ENCODE results near the gene CCDC136.

DNA sequence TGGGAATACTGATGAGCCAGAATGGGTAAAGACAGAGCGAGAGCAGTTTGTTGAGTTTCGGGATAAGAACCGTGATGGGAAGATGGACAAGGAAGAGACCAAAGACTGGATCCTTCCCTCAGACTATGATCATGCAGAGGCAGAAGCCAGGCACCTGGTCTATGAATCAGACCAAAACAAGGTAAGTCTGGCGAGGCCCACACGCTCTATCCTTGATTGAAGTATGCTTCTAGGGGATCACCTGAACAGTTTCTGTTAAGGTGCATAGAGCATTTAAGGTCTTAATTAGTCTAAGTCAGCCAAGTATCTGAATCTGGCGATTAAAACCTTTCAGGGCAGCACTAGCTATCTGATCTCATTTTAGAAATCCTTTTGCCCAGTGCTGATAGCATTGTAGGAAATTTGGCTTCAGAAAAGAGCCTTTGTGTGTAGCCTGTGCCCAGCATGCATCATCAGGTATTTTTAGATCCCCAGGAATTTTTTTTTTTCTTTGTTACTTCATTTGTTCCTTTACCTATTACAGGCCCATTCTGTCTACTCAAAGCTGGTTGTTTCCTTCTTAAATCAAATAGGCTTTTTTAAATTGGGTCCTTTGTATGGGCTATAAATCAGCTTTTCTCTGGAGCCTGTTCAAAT, 24.2 kb upstream of the CCDC136 start:
- TF ChIP-seq, protein P1, sequence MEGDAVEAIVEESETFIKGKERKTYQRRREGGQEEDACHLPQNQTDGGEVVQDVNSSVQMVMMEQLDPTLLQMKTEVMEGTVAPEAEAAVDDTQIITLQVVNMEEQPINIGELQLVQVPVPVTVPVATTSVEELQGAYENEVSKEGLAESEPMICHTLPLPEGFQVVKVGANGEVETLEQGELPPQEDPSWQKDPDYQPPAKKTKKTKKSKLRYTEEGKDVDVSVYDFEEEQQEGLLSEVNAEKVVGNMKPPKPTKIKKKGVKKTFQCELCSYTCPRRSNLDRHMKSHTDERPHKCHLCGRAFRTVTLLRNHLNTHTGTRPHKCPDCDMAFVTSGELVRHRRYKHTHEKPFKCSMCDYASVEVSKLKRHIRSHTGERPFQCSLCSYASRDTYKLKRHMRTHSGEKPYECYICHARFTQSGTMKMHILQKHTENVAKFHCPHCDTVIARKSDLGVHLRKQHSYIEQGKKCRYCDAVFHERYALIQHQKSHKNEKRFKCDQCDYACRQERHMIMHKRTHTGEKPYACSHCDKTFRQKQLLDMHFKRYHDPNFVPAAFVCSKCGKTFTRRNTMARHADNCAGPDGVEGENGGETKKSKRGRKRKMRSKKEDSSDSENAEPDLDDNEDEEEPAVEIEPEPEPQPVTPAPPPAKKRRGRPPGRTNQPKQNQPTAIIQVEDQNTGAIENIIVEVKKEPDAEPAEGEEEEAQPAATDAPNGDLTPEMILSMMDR (IDR thresholded peaks at IDR 0.05) = no peak
- peak in 1 of 2 donors; percentile 7 for TF ChIP-seq POLR2AphosphoS5 (IDR thresholded peaks at IDR 0.05)

All from esophagus muscularis mucosa (tissue), 3 donors.